Adrenal gland (tissue), 5 donors: ENCODE results near the gene TUBB4A.

Source experiments
- POLR2A ChIP-seq, 2 donors: fragments of 450-650 bp; IDR thresholded peaks; one replicate each; pipeline ENCODE4 v1.6.1; 2017; ENCODE audit warnings: antibody characterized with exemption in 2 of 2, mild to moderate bottlenecking in 2 of 2, moderate library complexity in 1 of 2
- TF ChIP-seq, protein P1 (sequence below), 6 experiments: fragments of 450-650 bp in 4 of 6; fragments of 200-600 bp in 2 of 6; sonication (generic) in 1 of 6; IDR thresholded peaks; 1 replicate in 5 of 6; 2 replicates in 1 of 6; pipeline versions ENCODE4 v1.5.1 to v1.8.0; 2016 to 2021; ENCODE audit warnings: antibody characterized with exemption in 6 of 6, mild to moderate bottlenecking in 2 of 6, moderate library complexity in 1 of 6
- donor health status: DM: no; HTN: no; CAD: no.

DNA sequence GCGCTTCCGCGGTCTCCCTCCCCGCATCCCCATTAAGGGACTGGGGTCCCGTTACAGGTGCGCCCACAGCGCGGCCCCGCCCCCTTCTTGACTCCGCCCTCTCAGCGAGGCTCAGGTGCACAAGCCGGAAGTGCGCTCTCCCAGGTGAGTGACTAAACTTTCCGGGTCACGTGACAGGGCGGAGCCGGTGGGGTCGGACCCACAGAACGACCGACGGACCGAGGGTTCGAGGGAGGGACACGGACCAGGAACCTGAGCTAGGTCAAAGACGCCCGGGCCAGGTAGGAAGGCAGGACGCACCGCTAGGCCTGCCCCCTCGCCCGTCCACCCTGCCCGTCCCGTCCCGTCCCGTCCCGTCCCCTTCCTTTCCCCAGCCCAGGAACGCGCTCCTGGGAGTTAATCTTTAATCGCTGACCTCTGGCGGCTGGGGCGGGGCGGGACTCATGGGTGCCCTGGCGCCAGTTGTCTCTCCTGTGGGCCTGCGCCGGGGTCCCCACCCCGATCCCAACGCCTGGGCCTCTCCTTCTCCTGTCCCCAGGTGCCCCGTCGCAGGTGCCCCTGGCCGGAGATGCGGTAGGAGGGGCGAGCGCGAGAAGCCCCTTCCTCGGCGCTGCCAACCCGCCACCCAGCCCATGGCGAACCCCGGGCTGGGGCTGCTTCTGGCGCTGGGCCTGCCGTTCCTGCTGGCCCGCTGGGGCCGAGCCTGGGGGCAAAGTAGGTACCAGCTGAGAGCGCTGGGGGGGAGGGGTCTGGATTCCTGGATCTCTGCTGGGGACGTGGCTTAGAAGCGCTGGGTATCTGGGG, 37.8 kb downstream of the TUBB4A start, which contains the start of gene CRB3:
- no peak for TF ChIP-seq POLR2A (IDR thresholded peaks at IDR 0.05)
- TF ChIP-seq, protein P1, sequence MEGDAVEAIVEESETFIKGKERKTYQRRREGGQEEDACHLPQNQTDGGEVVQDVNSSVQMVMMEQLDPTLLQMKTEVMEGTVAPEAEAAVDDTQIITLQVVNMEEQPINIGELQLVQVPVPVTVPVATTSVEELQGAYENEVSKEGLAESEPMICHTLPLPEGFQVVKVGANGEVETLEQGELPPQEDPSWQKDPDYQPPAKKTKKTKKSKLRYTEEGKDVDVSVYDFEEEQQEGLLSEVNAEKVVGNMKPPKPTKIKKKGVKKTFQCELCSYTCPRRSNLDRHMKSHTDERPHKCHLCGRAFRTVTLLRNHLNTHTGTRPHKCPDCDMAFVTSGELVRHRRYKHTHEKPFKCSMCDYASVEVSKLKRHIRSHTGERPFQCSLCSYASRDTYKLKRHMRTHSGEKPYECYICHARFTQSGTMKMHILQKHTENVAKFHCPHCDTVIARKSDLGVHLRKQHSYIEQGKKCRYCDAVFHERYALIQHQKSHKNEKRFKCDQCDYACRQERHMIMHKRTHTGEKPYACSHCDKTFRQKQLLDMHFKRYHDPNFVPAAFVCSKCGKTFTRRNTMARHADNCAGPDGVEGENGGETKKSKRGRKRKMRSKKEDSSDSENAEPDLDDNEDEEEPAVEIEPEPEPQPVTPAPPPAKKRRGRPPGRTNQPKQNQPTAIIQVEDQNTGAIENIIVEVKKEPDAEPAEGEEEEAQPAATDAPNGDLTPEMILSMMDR (IDR thresholded peaks at IDR 0.05), result no peak
